PFSK-1 (cell line): ENCODE results near the gene RAB6B.

ENCODE experiments used
- POLR2AphosphoS5 ChIP-seq: IDR thresholded peaks from 2 replicates; pipeline ENCODE4 v1.6.1; 2012; ENCODE audit warnings: low read depth, mild to moderate bottlenecking, control low read depth, low read length, moderate library complexity
- REST ChIP-seq, 2 experiments: IDR thresholded peaks; 2 replicates each; pipeline versions ENCODE4 v1.6.1 to v1.8.0; 2011 to 2012; ENCODE audit warnings: low read depth in 2 of 2, low read length in 2 of 2, control low read depth in 1 of 2, inconsistent platforms in 1 of 2, mild to moderate bottlenecking in 1 of 2, moderate library complexity in 1 of 2; ENCODE audit not compliant: insufficient read depth in 1 of 2
- SIN3A ChIP-seq: IDR thresholded peaks from 2 replicates; pipeline ENCODE4 v1.6.1; 2012; ENCODE audit warnings: mild to moderate bottlenecking, low read length, moderate library complexity, borderline replicate concordance; ENCODE audit not compliant: insufficient read depth
- TAF1 ChIP-seq: IDR thresholded peaks from 2 replicates; pipeline ENCODE4 v1.6.1; 2012; ENCODE audit warnings: low read length, control low read depth, borderline replicate concordance; ENCODE audit not compliant: insufficient read depth

GRCh38 chr3:133937756-133938601, 42.3 kb upstream of the RAB6B start:
- TF ChIP-seq REST (IDR thresholded peaks at IDR 0.05; ENCODE audit: insufficient read depth in 1 of 2, low read depth in 2 of 2, low read length in 2 of 2) (no peak), POLR2AphosphoS5 (no peak), TAF1 (no peak), SIN3A (no peak)
